Neural crest cell (in vitro differentiated cells): ENCODE results near the gene ILDR2. TPM values are rescaled to one million over a fixed set of nuclear protein-coding genes. Genes with fewer than 3 reads are reported as not detected.

Source experiments
- DNase-seq: peaks from one replicate; pipeline ENCODE4 v3.0.0; 2021; ENCODE audit warnings: low read depth, mixed read lengths, low spot score
- H3K27ac Mint-ChIP-seq: one replicate; pipeline ENCODE4 v1.8.0; 2021; ENCODE audit warnings: mild to moderate bottlenecking, mixed read lengths; ENCODE audit not compliant: unreplicated experiment
- H3K27me3 Mint-ChIP-seq: 2 replicates; pipeline ENCODE4 v1.8.0; 2021; ENCODE audit warnings: low read depth, mild to moderate bottlenecking, mixed read lengths
- H3K36me3 Mint-ChIP-seq: 2 replicates; pipeline ENCODE4 v1.8.0; 2021; ENCODE audit warnings: low read depth, mild to moderate bottlenecking, mixed read lengths
- H3K4me1 Mint-ChIP-seq: 2 replicates; pipeline ENCODE4 v1.8.0; 2021; ENCODE audit warnings: mixed read lengths
- H3K4me3 Mint-ChIP-seq: one replicate; pipeline ENCODE4 v1.8.0; 2021; ENCODE audit warnings: mild to moderate bottlenecking, mixed read lengths
- H3K9me3 Mint-ChIP-seq: 2 replicates; pipeline ENCODE4 v1.8.0; 2021; ENCODE audit warnings: mixed read lengths
- total RNA-seq: library from RNA; stranded (reverse); gene quantifications from 2 replicates; pipeline ENCODE4 v1.2.1, GENCODE V29; 2021
- TF ChIP-seq, protein P1 (sequence below): fragments of 200-600 bp; sonication (generic); conservative IDR thresholded peaks from 2 replicates; pipeline ENCODE4 v1.5.0; 2021; ENCODE audit warnings: antibody characterized with exemption, mild to moderate bottlenecking

Gene ILDR2
- total RNA-seq, 1 donor from 2014 or later: 30.3 TPM

DNA sequence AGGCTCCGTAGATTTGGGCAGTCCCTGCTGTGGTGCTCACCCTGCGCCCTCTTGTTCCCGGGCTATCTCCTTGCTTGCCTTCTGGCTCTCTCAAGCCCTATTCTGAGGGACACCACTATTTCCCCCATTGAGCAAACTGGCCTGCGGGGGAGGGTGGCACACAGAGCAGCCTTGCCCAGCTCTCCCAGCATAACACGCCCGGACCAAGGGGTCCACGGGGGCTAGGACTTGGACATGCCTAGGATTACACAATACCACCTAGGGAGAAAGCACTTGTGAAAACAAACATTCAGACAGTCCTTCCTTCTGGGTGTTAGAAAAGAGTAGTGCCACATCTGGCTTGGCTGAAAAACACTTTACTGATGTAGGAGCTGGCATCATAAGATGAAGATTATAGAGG lies 106.7 kb downstream of the ILDR2 start:
- no peak for DNase-seq
- TF ChIP-seq, protein P1, sequence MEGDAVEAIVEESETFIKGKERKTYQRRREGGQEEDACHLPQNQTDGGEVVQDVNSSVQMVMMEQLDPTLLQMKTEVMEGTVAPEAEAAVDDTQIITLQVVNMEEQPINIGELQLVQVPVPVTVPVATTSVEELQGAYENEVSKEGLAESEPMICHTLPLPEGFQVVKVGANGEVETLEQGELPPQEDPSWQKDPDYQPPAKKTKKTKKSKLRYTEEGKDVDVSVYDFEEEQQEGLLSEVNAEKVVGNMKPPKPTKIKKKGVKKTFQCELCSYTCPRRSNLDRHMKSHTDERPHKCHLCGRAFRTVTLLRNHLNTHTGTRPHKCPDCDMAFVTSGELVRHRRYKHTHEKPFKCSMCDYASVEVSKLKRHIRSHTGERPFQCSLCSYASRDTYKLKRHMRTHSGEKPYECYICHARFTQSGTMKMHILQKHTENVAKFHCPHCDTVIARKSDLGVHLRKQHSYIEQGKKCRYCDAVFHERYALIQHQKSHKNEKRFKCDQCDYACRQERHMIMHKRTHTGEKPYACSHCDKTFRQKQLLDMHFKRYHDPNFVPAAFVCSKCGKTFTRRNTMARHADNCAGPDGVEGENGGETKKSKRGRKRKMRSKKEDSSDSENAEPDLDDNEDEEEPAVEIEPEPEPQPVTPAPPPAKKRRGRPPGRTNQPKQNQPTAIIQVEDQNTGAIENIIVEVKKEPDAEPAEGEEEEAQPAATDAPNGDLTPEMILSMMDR: no peak
- H3K4me1 Mint-ChIP-seq: peaks cover 21% of the 10 kb centered on the region

DNA sequence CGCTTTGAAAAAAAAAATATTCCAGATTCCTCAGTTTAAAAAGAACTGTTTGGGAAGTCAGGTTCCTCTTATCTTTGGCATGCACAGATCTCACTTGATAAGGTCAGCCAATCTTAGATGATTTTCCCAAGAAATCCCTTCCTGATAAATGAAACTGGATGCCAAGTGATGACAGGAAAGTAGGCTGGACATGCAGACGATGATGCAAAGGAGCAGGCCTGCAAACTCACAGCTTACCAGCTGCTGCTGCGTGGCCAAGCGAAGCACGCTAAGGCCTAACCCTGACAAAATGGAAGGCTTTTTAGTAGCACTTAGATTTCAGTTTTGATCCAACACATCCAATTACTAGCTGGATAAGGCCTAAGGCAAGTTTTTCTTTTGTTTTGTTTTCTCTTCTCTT lies 109.4 kb downstream of the ILDR2 start:
- Mint-ChIP-seq H3K4me3 (no peak overlapping the region), H3K36me3 (peaks cover 17% of the 10 kb centered on the region), H3K9me3 (no peaks in the 10 kb centered on the region), H3K27ac (no peak overlapping the region), H3K4me1 (peaks cover 7% of the 10 kb centered on the region), H3K27me3 (no peaks in the 10 kb centered on the region)
- TF ChIP-seq, protein P1: no peak
- no peak for DNase-seq

More for the DNA sequence above, 106.7 kb downstream of the ILDR2 start:
- Mint-ChIP-seq H3K9me3 (no peaks in the 10 kb centered on the region), H3K36me3 (peaks cover 10% of the 10 kb centered on the region), H3K27ac (no peak overlapping the region), H3K4me3 (no peak overlapping the region), H3K27me3 (no peaks in the 10 kb centered on the region)

DNA sequence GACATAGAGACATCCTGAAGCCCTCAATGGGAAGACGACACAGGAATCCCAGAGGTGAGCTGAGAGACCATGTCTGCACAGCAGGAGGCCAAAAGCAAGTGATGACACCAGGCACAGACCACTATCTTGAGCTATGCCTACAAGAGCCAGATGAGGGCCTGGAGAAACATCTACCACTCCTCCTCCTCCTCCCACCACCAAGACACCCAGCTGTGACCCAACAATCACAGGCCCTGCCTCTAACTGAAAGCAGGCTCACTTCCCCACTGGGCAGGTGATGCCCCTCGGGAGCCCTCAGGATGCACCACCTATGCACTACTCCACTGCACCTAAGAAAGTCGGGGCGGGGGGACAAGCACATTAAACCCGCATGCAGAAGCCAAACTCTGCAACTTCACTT lies 115.7 kb downstream of the ILDR2 start:
- no peaks in the 10 kb centered on the region for H3K9me3 Mint-ChIP-seq
- no peak overlapping the region for H3K4me3 Mint-ChIP-seq
- no peak for DNase-seq
- no peak overlapping the region for H3K27ac Mint-ChIP-seq
- H3K36me3 Mint-ChIP-seq: peaks cover 22% of the 10 kb centered on the region
- peaks cover 15% of the 10 kb centered on the region for H3K4me1 Mint-ChIP-seq
- no peaks in the 10 kb centered on the region for H3K27me3 Mint-ChIP-seq
- TF ChIP-seq, protein P1: no peak

DNA sequence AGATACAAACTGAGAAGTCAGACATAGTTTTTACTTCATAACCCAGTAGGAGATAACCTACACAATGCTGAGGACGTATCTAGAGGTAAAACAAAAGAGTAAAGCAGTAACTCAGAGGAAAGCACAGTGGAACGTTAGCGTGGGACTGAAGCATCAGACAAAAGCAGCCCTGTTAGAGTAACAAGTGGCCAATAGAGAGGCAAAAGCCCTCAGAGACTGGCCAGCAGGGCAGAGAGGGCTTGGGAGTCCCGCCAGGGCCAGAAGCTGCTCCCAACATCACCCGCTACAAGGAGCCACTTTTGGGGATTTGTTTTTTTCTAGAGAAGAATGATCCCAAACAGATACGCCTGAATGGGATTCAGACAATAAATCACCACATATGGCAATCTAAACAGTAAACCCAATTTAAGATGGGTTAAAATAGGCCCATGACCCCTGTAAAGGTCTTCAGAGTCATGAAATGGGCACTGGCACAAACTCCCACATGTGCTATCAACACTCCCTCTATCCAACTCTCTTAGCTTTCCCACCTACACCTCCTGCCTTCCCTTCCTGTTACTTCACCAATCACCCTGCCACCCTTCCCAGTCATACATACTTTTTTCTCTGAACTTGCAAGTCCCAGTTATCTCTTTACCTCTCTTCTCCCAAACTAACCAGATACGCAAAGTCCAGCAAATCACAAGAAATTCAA lies 116.5 kb downstream of the ILDR2 start:
- Mint-ChIP-seq H3K27ac (peak overlapping the region; percentile 57), H3K9me3 (no peaks in the 10 kb centered on the region), H3K4me1 (peaks cover 15% of the 10 kb centered on the region), H3K4me3 (no peak overlapping the region), H3K27me3 (no peaks in the 10 kb centered on the region), H3K36me3 (peaks cover 21% of the 10 kb centered on the region)
- TF ChIP-seq, protein P1: no peak
- no peak for DNase-seq

Other genes with a start within 250 kb of the ILDR2 start
- gene POGK, start 136.1 kb downstream of the ILDR2 start, total RNA-seq: 57.3 and 60.0 TPM in 2 replicates
- gene TADA1, start 99.3 kb downstream of the ILDR2 start, total RNA-seq: 24.1 and 25.6 TPM in 2 replicates
- gene MAEL, start 13.7 kb upstream of the ILDR2 start, total RNA-seq: 0.20 and 0.21 TPM in 2 replicates
- not detected in 2 replicates for gene GPA33, start 114.8 kb upstream of the ILDR2 start, total RNA-seq
- gene STYXL2, start 118.5 kb upstream of the ILDR2 start, total RNA-seq: 0.07 and 0.11 TPM in 2 replicates
- 40.1 and 52.6 TPM in 2 replicates for gene POU2F1, start 245.3 kb upstream of the ILDR2 start, total RNA-seq